CD4-positive, alpha-beta memory T cell (primary cell): ENCODE measurements around the gene EGR2. TPM values are rescaled to one million over a fixed set of nuclear protein-coding genes. Genes with fewer than 3 reads are reported as not detected.

Experiments
- CTCF ChIA-PET: fragments of 350-600 bp; sonication (Branson Sonifier 250); formaldehyde crosslinking; loops from one replicate; lab custom pipeline; 2021; ENCODE audit warnings: inconsistent platforms; ENCODE audit not compliant: partially characterized antibody; lab: Charles Lee
- POLR2A ChIA-PET: fragments of 350-600 bp; sonication (Branson Sonifier 250); formaldehyde crosslinking; loops from one replicate; lab custom pipeline; 2021; ENCODE audit not compliant: partially characterized antibody; lab: Charles Lee
- DNase-seq, 5 donors: peaks; one replicate each; pipeline versions ENCODE4 v3.0.0 to v3.0.0-alpha.2; 2020 to 2022; ENCODE audit warnings: mixed read lengths in 1 of 5
- H3K27ac ChIP-seq: one replicate; pipeline ENCODE4 v1.7.0; 2013; ENCODE audit warnings: low read depth, low read length
- H3K27me3 ChIP-seq: 2 replicates; pipeline ENCODE4 v1.7.0; 2013; ENCODE audit warnings: mild to moderate bottlenecking, low read length, moderate library complexity; ENCODE audit not compliant: insufficient read depth
- H3K36me3 ChIP-seq: 2 replicates; pipeline ENCODE4 v1.7.0; 2013; ENCODE audit warnings: mild to moderate bottlenecking, low read length, moderate library complexity; ENCODE audit not compliant: insufficient read depth
- H3K4me1 ChIP-seq: 2 replicates; pipeline ENCODE4 v1.7.0; 2013; ENCODE audit warnings: mild to moderate bottlenecking, low read length, moderate library complexity; ENCODE audit not compliant: insufficient read depth
- H3K4me3 ChIP-seq, 2 donors: one replicate each; pipeline ENCODE4 v1.7.0; 2013; ENCODE audit warnings: low read length in 2 of 2, mild to moderate bottlenecking in 1 of 2
- H3K9me3 ChIP-seq, 2 donors: one replicate each; pipeline ENCODE4 v1.7.0; 2013; ENCODE audit warnings: low read length in 2 of 2, control low read depth in 1 of 2; ENCODE audit not compliant: control insufficient read depth in 1 of 2
- H3K27ac Mint-ChIP-seq, 7 donors: one replicate each; pipeline ENCODE4 v1.8.0; 2020 to 2021; ENCODE audit warnings: mixed read lengths in 7 of 7, mild to moderate bottlenecking in 6 of 7, inconsistent platforms in 3 of 7, moderate library complexity in 3 of 7
- H3K27me3 Mint-ChIP-seq, 2 donors: one replicate each; pipeline ENCODE4 v1.8.0; 2020 to 2021; ENCODE audit warnings: mixed read lengths in 2 of 2
- H3K36me3 Mint-ChIP-seq, 2 donors: one replicate each; pipeline ENCODE4 v1.8.0; 2020 to 2021; ENCODE audit warnings: mixed read lengths in 2 of 2, inconsistent platforms in 1 of 2, mild to moderate bottlenecking in 1 of 2
- H3K4me1 Mint-ChIP-seq, 4 donors: one replicate each; pipeline ENCODE4 v1.8.0; 2020 to 2021; ENCODE audit warnings: mixed read lengths in 4 of 4, mild to moderate bottlenecking in 1 of 4
- H3K4me3 Mint-ChIP-seq, 8 donors: one replicate each; pipeline ENCODE4 v1.8.0; 2020 to 2021; ENCODE audit warnings: mixed read lengths in 8 of 8, mild to moderate bottlenecking in 7 of 8, moderate library complexity in 6 of 8, inconsistent platforms in 3 of 8
- H3K9me3 Mint-ChIP-seq, 8 donors: one replicate each; pipeline ENCODE4 v1.8.0; 2020 to 2021; ENCODE audit warnings: mixed read lengths in 8 of 8, mild to moderate bottlenecking in 5 of 8, inconsistent platforms in 3 of 8, moderate library complexity in 1 of 8
- intact Hi-C: fragments of 100-400 bp; cut with micrococcal nuclease; formaldehyde crosslinking; loops from one replicate; pipeline ENCODE4 v1.15.1; 2023
- polyA plus RNA-seq, 2 donors: library from polyadenylated mRNA; unstranded; fragments of 300-500 nt; fragmentation: Illumina TruSeq; gene quantifications; one replicate each; pipeline ENCODE4 v1.2.3, GENCODE V29; 2021
- total RNA-seq, 2 experiments: library from RNA; stranded (reverse); gene quantifications; one replicate each; pipeline ENCODE4 v1.2.3, GENCODE V29; 2021

EGR2 gene
- total and polyA plus RNA-seq, 4 experiments from 2014 or later = 0.22 to 2.2 (median 2.0) TPM; not detected in 1

- ChIA-PET CTCF (no interaction called here), POLR2A (no interaction called here)
- Histone ChIP-seq H3K4me3 (no peak overlapping the region), H3K27me3 (no peaks in the 10 kb centered on the region), H3K27ac (no peak overlapping the region), H3K9me3 (no peaks in the 10 kb centered on the region), H3K36me3 (no peaks in the 10 kb centered on the region), H3K4me1 (no peaks in the 10 kb centered on the region)
- no peak overlapping the region for H3K4me3 Mint-ChIP-seq
- H3K36me3 Mint-ChIP-seq = no peaks in the 10 kb centered on the region
- peaks cover 3 to 6% of the 10 kb centered on the region in 2 donors for H3K27me3 Mint-ChIP-seq
- H3K4me1 Mint-ChIP-seq = peaks cover 0 to 6% (median 0%) of the 10 kb centered on the region in 4 donors
- no peaks in the 10 kb centered on the region for H3K9me3 Mint-ChIP-seq
- no peak for DNase-seq
- H3K27ac Mint-ChIP-seq = peak overlapping the region in 1 of 7 donors; percentile 36
- intact Hi-C loops = no loop called here
Measured at GRCh38 chr10:62839590-62839989, 23.4 kb upstream of the EGR2 start.

GRCh38 chr10:62831346-62831745, 15.2 kb upstream of the EGR2 start:
- Histone ChIP-seq H3K27ac (no peak overlapping the region), H3K9me3 (no peaks in the 10 kb centered on the region), H3K4me1 (no peaks in the 10 kb centered on the region), H3K36me3 (no peaks in the 10 kb centered on the region), H3K27me3 (no peaks in the 10 kb centered on the region), H3K4me3 (no peak overlapping the region)
- no peaks in the 10 kb centered on the region for H3K4me1 Mint-ChIP-seq
- H3K36me3 Mint-ChIP-seq = no peaks in the 10 kb centered on the region
- CTCF ChIA-PET = interaction anchor here (0.9 kb wide), 1 partner anchor 8 kb away, joined by 3 read pairs; no protein-coding TSS in a partner anchor
- intact Hi-C loops = no loop called here
- no peak overlapping the region for H3K27ac Mint-ChIP-seq
- POLR2A ChIA-PET = no interaction called here
- H3K9me3 Mint-ChIP-seq = peaks cover 0 to 4% (median 0%) of the 10 kb centered on the region in 8 donors
- H3K4me3 Mint-ChIP-seq = no peak overlapping the region
- peaks cover 1 to 12% of the 10 kb centered on the region in 2 donors for H3K27me3 Mint-ChIP-seq
- no peak for DNase-seq

- peaks cover 0 to 4% (median 0%) of the 10 kb centered on the region in 8 donors for H3K9me3 Mint-ChIP-seq
- no peaks in the 10 kb centered on the region for H3K4me1 Mint-ChIP-seq
- peaks cover 1 to 12% of the 10 kb centered on the region in 2 donors for H3K27me3 Mint-ChIP-seq
- no peak for DNase-seq
- no peak overlapping the region for H3K4me3 ChIP-seq
- POLR2A ChIA-PET = no interaction called here
- intact Hi-C loops = no loop called here
- H3K4me3 Mint-ChIP-seq = no peak overlapping the region
- H3K27ac Mint-ChIP-seq = peak overlapping the region in 1 of 7 donors; percentile 29
- H3K4me1 ChIP-seq = no peaks in the 10 kb centered on the region
- CTCF ChIA-PET = interaction anchor here (1.1 kb wide), 1 partner anchor 13 kb away, joined by 3 read pairs; no protein-coding TSS in a partner anchor
- no peak overlapping the region for H3K27ac ChIP-seq
- no peaks in the 10 kb centered on the region for H3K36me3 Mint-ChIP-seq
- no peaks in the 10 kb centered on the region for H3K9me3 ChIP-seq
- no peaks in the 10 kb centered on the region for H3K27me3 ChIP-seq
- H3K36me3 ChIP-seq = no peaks in the 10 kb centered on the region
Measured at GRCh38 chr10:62830679-62831078, 14.5 kb upstream of the EGR2 start.

GRCh38 chr10:62829622-62830021, 13.5 kb upstream of the EGR2 start:
- CTCF ChIA-PET = interaction anchor here (1.1 kb wide), 1 partner anchor 12 kb away, joined by 3 read pairs; no protein-coding TSS in a partner anchor
- no peak overlapping the region for H3K27ac Mint-ChIP-seq
- no peaks in the 10 kb centered on the region for H3K4me1 Mint-ChIP-seq
- H3K4me3 ChIP-seq = no peak overlapping the region
- H3K9me3 ChIP-seq = no peaks in the 10 kb centered on the region
- peaks cover 1 to 10% of the 10 kb centered on the region in 2 donors for H3K27me3 Mint-ChIP-seq
- DNase-seq = no peak
- no peaks in the 10 kb centered on the region for H3K36me3 Mint-ChIP-seq
- intact Hi-C loops = no loop called here
- no peak overlapping the region for H3K4me3 Mint-ChIP-seq
- H3K27me3 ChIP-seq = no peaks in the 10 kb centered on the region
- peaks cover 0 to 4% (median 0%) of the 10 kb centered on the region in 8 donors for H3K9me3 Mint-ChIP-seq
- POLR2A ChIA-PET = no interaction called here
- no peaks in the 10 kb centered on the region for H3K4me1 ChIP-seq
- H3K27ac ChIP-seq = no peak overlapping the region
- no peaks in the 10 kb centered on the region for H3K36me3 ChIP-seq

- Histone ChIP-seq H3K9me3 (no peaks in the 10 kb centered on the region), H3K27me3 (no peaks in the 10 kb centered on the region), H3K36me3 (no peaks in the 10 kb centered on the region), H3K4me1 (no peaks in the 10 kb centered on the region), H3K4me3 (no peak overlapping the region), H3K27ac (no peak overlapping the region)
- intact Hi-C loops = no loop called here
- POLR2A ChIA-PET = no interaction called here
- Mint-ChIP-seq H3K9me3 (no peaks in the 10 kb centered on the region), H3K36me3 (no peaks in the 10 kb centered on the region), H3K4me3 (no peak overlapping the region), H3K4me1 (no peaks in the 10 kb centered on the region), H3K27me3 (peaks cover 3 to 7% of the 10 kb centered on the region in 2 donors), H3K27ac (no peak overlapping the region)
- no peak for DNase-seq
- CTCF ChIA-PET = interaction anchor here (0.9 to 1.3 kb wide), 3 partner anchors 9 to 232 kb away, joined by 3 to 5 read pairs (median 3); no protein-coding TSS in a partner anchor
Measured at GRCh38 chr10:62826273-62826672, 10.1 kb upstream of the EGR2 start.

- H3K4me1 ChIP-seq = peaks cover 19% of the 10 kb centered on the region
- no peaks in the 10 kb centered on the region for H3K9me3 ChIP-seq
- Mint-ChIP-seq H3K27ac (no peak overlapping the region), H3K4me1 (peaks cover 9 to 26% (median 19%) of the 10 kb centered on the region in 4 donors), H3K4me3 (no peak overlapping the region), H3K9me3 (no peaks in the 10 kb centered on the region), H3K27me3 (peaks cover 27 to 33% of the 10 kb centered on the region in 2 donors), H3K36me3 (peaks cover 0 to 10% of the 10 kb centered on the region in 2 donors)
- ChIA-PET CTCF (interaction anchor here (6.0 to 8.3 kb wide), 2 partner anchors 185 to 208 kb away, joined by 148 to 166 read pairs; no protein-coding TSS in a partner anchor), POLR2A (no interaction called here)
- H3K27me3 ChIP-seq = peaks cover 17% of the 10 kb centered on the region
- no peak for DNase-seq
- no peaks in the 10 kb centered on the region for H3K36me3 ChIP-seq
- intact Hi-C loops = no loop called here
- no peak overlapping the region for H3K27ac ChIP-seq
- H3K4me3 ChIP-seq = no peak overlapping the region
Measured at GRCh38 chr10:62820586-62820985, 4.4 kb upstream of the EGR2 start.

- H3K4me1 ChIP-seq = peaks cover 29% of the 10 kb centered on the region
- peaks cover 22% of the 10 kb centered on the region for H3K27me3 ChIP-seq
- Mint-ChIP-seq H3K36me3 (peaks cover 0 to 10% of the 10 kb centered on the region in 2 donors), H3K4me3 (peak overlapping the region in 6 of 8 donors; percentile 22 to 72 (median 60)), H3K9me3 (no peaks in the 10 kb centered on the region), H3K27me3 (peaks cover 28 to 35% of the 10 kb centered on the region in 2 donors), H3K4me1 (peaks cover 13 to 33% (median 24%) of the 10 kb centered on the region in 4 donors), H3K27ac (peak overlapping the region in 2 of 7 donors; percentile 23 to 79)
- no peak overlapping the region for H3K27ac ChIP-seq
- H3K4me3 ChIP-seq = no peak overlapping the region
- H3K9me3 ChIP-seq = no peaks in the 10 kb centered on the region
- ChIA-PET POLR2A (interaction anchor here (4.0 to 6.0 kb wide), 5 partner anchors 14 to 210 kb away, joined by 25 to 109 read pairs (median 41); partner anchors contain the start of gene ADO), CTCF (interaction anchor here (0.7 to 8.3 kb wide), 14 partner anchors 11 to 382 kb away, joined by 3 to 166 read pairs (median 20); partner anchors contain the start of genes ADO and NRBF2)
- intact Hi-C loops = loop anchor here (2.0 to 10.0 kb wide), 3 partner anchors 265 to 448 kb away; no protein-coding TSS in a partner anchor
- no peak for DNase-seq
- no peaks in the 10 kb centered on the region for H3K36me3 ChIP-seq
Measured at GRCh38 chr10:62819141-62819920, 3.2 kb upstream of the EGR2 start.
